ENCODE measurements around the gene PSMD8.

GRCh38 chr19:38350883-38351282 is 23.5 kb upstream of the PSMD8 start:
- TF ChIP-seq CTCF (IDR thresholded peaks at IDR 0.05) (no peak), ZFX (IDR thresholded peaks at IDR 0.05; ENCODE audit: borderline replicate concordance) (no peak)

Measured in 22Rv1 (cell line).